ENCODE results near the gene IFT43.

IFT43 gene

GRCh38 chr14:76057914-76058313, 72.4 kb downstream of the IFT43 start:
- H3K4me3 ChIP-seq, result no peak overlapping the region
- no peak overlapping the region for H3K27ac ChIP-seq

GRCh38 chr14:76063327-76063726, 77.8 kb downstream of the IFT43 start:
- no peak overlapping the region for H3K27ac ChIP-seq
- no peak overlapping the region for H3K4me3 ChIP-seq

GRCh38 chr14:76065519-76065918, 80.0 kb downstream of the IFT43 start:
- no peak overlapping the region for H3K27ac ChIP-seq
- no peak overlapping the region for H3K4me3 ChIP-seq

- Histone ChIP-seq H3K27ac (no peak overlapping the region), H3K4me3 (no peak overlapping the region)
Measured at GRCh38 chr14:76067536-76067935, 82.0 kb downstream of the IFT43 start.

- no peak overlapping the region for H3K4me3 ChIP-seq
- no peak overlapping the region for H3K27ac ChIP-seq
Measured at GRCh38 chr14:76073717-76074116, 88.2 kb downstream of the IFT43 start.

- H3K27ac ChIP-seq, result no peak overlapping the region
- no peak overlapping the region for H3K4me3 ChIP-seq
Measured at GRCh38 chr14:76077340-76077739, 91.8 kb downstream of the IFT43 start.

- H3K4me3 ChIP-seq, result no peak overlapping the region
- no peak overlapping the region for H3K27ac ChIP-seq
Measured at GRCh38 chr14:76078501-76078900, 92.9 kb downstream of the IFT43 start.

GRCh38 chr14:76080025-76080424, 94.5 kb downstream of the IFT43 start:
- H3K27ac ChIP-seq, result no peak overlapping the region
- no peak overlapping the region for H3K4me3 ChIP-seq

- no peak overlapping the region for H3K27ac ChIP-seq
- no peak overlapping the region for H3K4me3 ChIP-seq
Measured at GRCh38 chr14:76080471-76080870, 94.9 kb downstream of the IFT43 start.

- Histone ChIP-seq H3K27ac (no peak overlapping the region), H3K4me3 (no peak overlapping the region)
Measured at GRCh38 chr14:76081642-76082041, 96.1 kb downstream of the IFT43 start.

GRCh38 chr14:76083796-76084765, 98.5 kb downstream of the IFT43 start:
- Histone ChIP-seq H3K27ac (no peak overlapping the region), H3K4me3 (no peak overlapping the region)

GRCh38 chr14:76085358-76085757, 99.8 kb downstream of the IFT43 start:
- H3K27ac ChIP-seq, result no peak overlapping the region
- H3K4me3 ChIP-seq, result no peak overlapping the region

- H3K27ac ChIP-seq, result no peak overlapping the region
- no peak overlapping the region for H3K4me3 ChIP-seq
Measured at GRCh38 chr14:76086636-76087035, 101.1 kb downstream of the IFT43 start.

GRCh38 chr14:76088326-76088725, 102.8 kb downstream of the IFT43 start:
- Histone ChIP-seq H3K27ac (peak overlapping the region in 1 of 21 experiments; percentile 8), H3K4me3 (no peak overlapping the region)

GRCh38 chr14:76088771-76089571, 103.4 kb downstream of the IFT43 start:
- H3K4me3 ChIP-seq, result no peak overlapping the region
- H3K27ac ChIP-seq, result peak overlapping the region in 2 of 21 experiments; percentile 5 to 8

- Histone ChIP-seq H3K4me3 (no peak overlapping the region), H3K27ac (no peak overlapping the region)
Measured at GRCh38 chr14:76089575-76089974, 104.0 kb downstream of the IFT43 start.

- Histone ChIP-seq H3K27ac (peak overlapping the region in 6 of 21 experiments; percentile 16 to 51 (median 25)), H3K4me3 (no peak overlapping the region)
Measured at GRCh38 chr14:76090616-76091391, 105.2 kb downstream of the IFT43 start.

- Histone ChIP-seq H3K27ac (no peak overlapping the region), H3K4me3 (no peak overlapping the region)
Measured at GRCh38 chr14:76093077-76093476, 107.5 kb downstream of the IFT43 start.

- H3K4me3 ChIP-seq, result no peak overlapping the region
- H3K27ac ChIP-seq, result no peak overlapping the region
Measured at GRCh38 chr14:76096257-76096656, 110.7 kb downstream of the IFT43 start.

- H3K27ac ChIP-seq, result no peak overlapping the region
- no peak overlapping the region for H3K4me3 ChIP-seq
Measured at GRCh38 chr14:76097547-76097946, 112.0 kb downstream of the IFT43 start.
